Liver (tissue), 9 donors: ENCODE results near the gene TGM5. TPM values are rescaled to one million over a fixed set of nuclear protein-coding genes. Genes with fewer than 3 reads are reported as not detected.

Experiments
- DNase-seq: peaks from one replicate; pipeline ENCODE4 v3.0.0-alpha.2; 2017; ENCODE audit warnings: low spot score
- H3K27ac ChIP-seq, 2 donors: one replicate each; pipeline ENCODE4 v1.7.0; 2013; ENCODE audit warnings: inconsistent platforms in 2 of 2, low read length in 2 of 2, control low read depth in 1 of 2, low read depth in 1 of 2, mild to moderate bottlenecking in 1 of 2
- H3K27me3 ChIP-seq, 4 donors: one replicate each; pipeline versions ENCODE4 v1.6.1 to v1.7.0; 2013; ENCODE audit warnings: low read length in 3 of 4, inconsistent platforms in 1 of 4, mild to moderate bottlenecking in 1 of 4, moderate library complexity in 1 of 4; ENCODE audit not compliant: control insufficient read depth in 4 of 4, insufficient read depth in 4 of 4
- H3K36me3 ChIP-seq, 4 donors: one replicate each; pipeline versions ENCODE4 v1.6.1 to v1.7.0; 2013; ENCODE audit warnings: low read length in 3 of 4, mild to moderate bottlenecking in 3 of 4, low read depth in 1 of 4, moderate library complexity in 1 of 4; ENCODE audit not compliant: control insufficient read depth in 4 of 4, insufficient read depth in 3 of 4
- H3K4me1 ChIP-seq, 4 donors: one replicate each; pipeline versions ENCODE4 v1.6.1 to v1.7.0; 2013; ENCODE audit warnings: low read length in 3 of 4, mild to moderate bottlenecking in 3 of 4, moderate library complexity in 1 of 4; ENCODE audit not compliant: control insufficient read depth in 4 of 4, insufficient read depth in 4 of 4
- H3K4me3 ChIP-seq, 3 donors: one replicate each; pipeline versions ENCODE4 v1.6.1 to v1.7.0; 2013; ENCODE audit warnings: low read length in 3 of 3, control low read depth in 1 of 3, low read depth in 1 of 3, mild to moderate bottlenecking in 1 of 3
- H3K9ac ChIP-seq, 2 donors: one replicate each; pipeline ENCODE4 v1.7.0; 2013; ENCODE audit warnings: low read length in 2 of 2, mild to moderate bottlenecking in 2 of 2, moderate library complexity in 2 of 2, control low read depth in 1 of 2, low read depth in 1 of 2
- H3K9me3 ChIP-seq, 4 donors: one replicate each; pipeline versions ENCODE4 v1.6.1 to v1.7.0; 2013; ENCODE audit warnings: low read length in 3 of 4; ENCODE audit not compliant: control insufficient read depth in 4 of 4
- ATF3 ChIP-seq: IDR thresholded peaks from 2 replicates; pipeline ENCODE4 v1.6.1; 2016; ENCODE audit warnings: antibody characterized with exemption
- EGR1 ChIP-seq, 2 donors: IDR thresholded peaks; 2 replicates each; pipeline ENCODE4 v1.6.1; 2016 to 2018; ENCODE audit warnings: antibody characterized with exemption in 2 of 2, low read depth in 2 of 2
- FOXA1 ChIP-seq: IDR thresholded peaks from 2 replicates; pipeline ENCODE4 v1.6.1; 2016; ENCODE audit warnings: antibody characterized with exemption
- FOXA2 ChIP-seq: IDR thresholded peaks from 2 replicates; pipeline ENCODE4 v1.6.1; 2016; ENCODE audit warnings: antibody characterized with exemption
- GABPA ChIP-seq, 2 donors: IDR thresholded peaks in 1 of 2; conservative IDR thresholded peaks in 1 of 2; 2 replicates each; pipeline ENCODE4 v1.6.1; 2016; ENCODE audit warnings: antibody characterized with exemption in 2 of 2, mild to moderate bottlenecking in 1 of 2, moderate library complexity in 1 of 2
- HNF4A ChIP-seq, 2 donors: conservative IDR thresholded peaks; 2 replicates each; pipeline ENCODE4 v1.6.1; 2016; ENCODE audit warnings: antibody characterized with exemption in 2 of 2, mild to moderate bottlenecking in 2 of 2
- HNF4G ChIP-seq: IDR thresholded peaks from 2 replicates; pipeline ENCODE4 v1.6.1; 2016; ENCODE audit warnings: antibody characterized with exemption
- JUND ChIP-seq, 2 donors: IDR thresholded peaks; 2 replicates each; pipeline ENCODE4 v1.6.1; 2016; ENCODE audit warnings: antibody characterized with exemption in 2 of 2
- NR2F2 ChIP-seq: IDR thresholded peaks from 2 replicates; pipeline ENCODE4 v1.6.1; 2016; ENCODE audit warnings: antibody characterized with exemption
- RAD21 ChIP-seq, 2 donors: IDR thresholded peaks; 2 replicates each; pipeline ENCODE4 v1.6.1; 2016; ENCODE audit warnings: antibody characterized with exemption in 2 of 2, mild to moderate bottlenecking in 2 of 2
- REST ChIP-seq: IDR thresholded peaks from 2 replicates; pipeline ENCODE4 v1.6.1; 2016; ENCODE audit warnings: antibody characterized with exemption, mild to moderate bottlenecking
- RXRA ChIP-seq, 2 donors: IDR thresholded peaks; 2 replicates each; pipeline ENCODE4 v1.6.1; 2017 to 2018; ENCODE audit warnings: antibody characterized with exemption in 2 of 2, mild to moderate bottlenecking in 1 of 2
- SP1 ChIP-seq: IDR thresholded peaks from 2 replicates; pipeline ENCODE4 v1.6.1; 2018; ENCODE audit warnings: antibody characterized with exemption, mild to moderate bottlenecking
- TAF1 ChIP-seq: conservative IDR thresholded peaks from 2 replicates; pipeline ENCODE4 v1.6.1; 2016; ENCODE audit warnings: antibody characterized with exemption, mild to moderate bottlenecking
- YY1 ChIP-seq: IDR thresholded peaks from 2 replicates; pipeline ENCODE4 v1.6.1; 2016; ENCODE audit warnings: antibody characterized with exemption, mild to moderate bottlenecking
- ZBTB33 ChIP-seq: IDR thresholded peaks from 2 replicates; pipeline ENCODE4 v1.6.1; 2016; ENCODE audit warnings: antibody characterized with exemption
- whole genome bisulfite sequencing: extraction: QIAGEN DNeasy Blood & Tissue Kit; methylation state at CpG from one replicate; pipeline ENCODE4 v1.1.7; 2013; 5-methylcytosine and 5-hydroxymethylcytosine counted together
- polyA plus RNA-seq, 2 donors: library from polyadenylated mRNA; stranded (reverse) in 1 of 2; unstranded in 1 of 2; fragments of 200-250 nt in 1 of 2; fragments of >200 nt in 1 of 2; fragmentation: Nextera tagmentation in 1 of 2; extraction: Ambion mirVana in 1 of 2; gene quantifications; one replicate each; pipeline versions ENCODE4 v1.2.1 to v1.2.3, GENCODE V29; 2013 to 2015
- total RNA-seq, 2 donors: library from RNA; depleted of rRNA; stranded (reverse); fragments of >200 nt; gene quantifications; one replicate each; pipeline ENCODE4 v1.2.3, GENCODE V29; 2014
- TF ChIP-seq, protein P1 (sequence below): IDR thresholded peaks from 2 replicates; pipeline ENCODE4 v1.6.1; 2016; ENCODE audit warnings: antibody characterized with exemption
- TF ChIP-seq, protein P2 (sequence below): fragments of 150-350 bp; IDR thresholded peaks from 2 replicates; pipeline ENCODE4 v1.5.1; 2017; ENCODE audit warnings: improper control_type of control experiment, low read depth, low read length; ENCODE audit not compliant: missing input control
- donor health status: healthy.
- donor health status: healthy.
- donor health status: healthy.
- donor health status: healthy.
- donor health status: healthy.

The TGM5 gene
- total and polyA plus RNA-seq, 4 donors: not detected

DNA sequence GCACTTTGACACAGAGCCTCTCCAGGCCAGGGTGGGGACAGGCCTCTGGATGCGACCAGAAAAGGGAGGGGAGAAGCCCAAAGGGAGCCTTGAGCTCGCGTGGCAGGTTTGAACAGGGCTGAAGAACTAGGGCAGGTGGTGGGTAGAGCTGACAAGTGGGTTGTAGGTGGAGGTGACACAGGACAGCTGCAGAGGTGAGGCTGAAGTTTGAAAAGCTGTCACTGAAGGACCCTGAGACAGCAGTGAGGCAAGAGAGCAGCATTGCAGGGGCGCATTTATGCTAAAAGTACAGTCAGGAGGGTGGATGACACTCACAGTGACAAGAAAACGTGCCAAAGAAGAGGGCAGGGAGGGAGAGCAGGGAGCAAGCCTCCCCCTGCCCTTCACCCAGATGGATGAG is 24.1 kb downstream of the TGM5 start:
- no peak for DNase-seq
- no peaks in the 10 kb centered on the region for H3K4me1 ChIP-seq
- H3K27me3 ChIP-seq: peaks cover 0 to 3% (median 0%) of the 10 kb centered on the region in 4 donors
- WGBS: 74% methylated on average over 5 of the region's 5 CpGs
- H3K9ac ChIP-seq: no peak overlapping the region
- H3K36me3 ChIP-seq: no peaks in the 10 kb centered on the region
- H3K9me3 ChIP-seq: no peaks in the 10 kb centered on the region
- H3K27ac ChIP-seq: no peak overlapping the region
- H3K4me3 ChIP-seq: no peak overlapping the region
- no peak for TF ChIP-seq SP1
- no peak for TF ChIP-seq NR2F2
- TF ChIP-seq, protein P1, sequence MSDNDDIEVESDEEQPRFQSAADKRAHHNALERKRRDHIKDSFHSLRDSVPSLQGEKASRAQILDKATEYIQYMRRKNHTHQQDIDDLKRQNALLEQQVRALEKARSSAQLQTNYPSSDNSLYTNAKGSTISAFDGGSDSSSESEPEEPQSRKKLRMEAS: no peak
- no peak for TF ChIP-seq YY1
- TF ChIP-seq HNF4G: no peak
- TF ChIP-seq RXRA (IDR thresholded peaks at IDR 0.05): no peak
- no peak for TF ChIP-seq REST

GRCh38 chr15:43241100-43241499 is 25.6 kb downstream of the TGM5 start:
- Histone ChIP-seq H3K27me3 (peaks cover 0 to 3% (median 0%) of the 10 kb centered on the region in 4 donors), H3K36me3 (no peaks in the 10 kb centered on the region), H3K27ac (no peak overlapping the region), H3K9ac (no peak overlapping the region), H3K4me3 (no peak overlapping the region), H3K4me1 (no peaks in the 10 kb centered on the region), H3K9me3 (no peaks in the 10 kb centered on the region)
- TF ChIP-seq RAD21 (IDR thresholded peaks at IDR 0.05) (no peak), HNF4A (conservative IDR thresholded peaks at IDR 0.05) (no peak), JUND (IDR thresholded peaks at IDR 0.05) (no peak), FOXA1 (no peak), SP1 (no peak), NR2F2 (no peak), ZBTB33 (no peak), TAF1 (no peak), HNF4G (no peak), EGR1 (IDR thresholded peaks at IDR 0.05; ENCODE audit: low read depth in 2 of 2) (no peak), YY1 (no peak), REST (no peak), ATF3 (no peak), GABPA (IDR thresholded peaks at IDR 0.05 in 1 of 2, conservative IDR thresholded peaks at IDR 0.05 in 1 of 2) (no peak), FOXA2 (no peak)
- TF ChIP-seq, protein P1: no peak
- TF ChIP-seq, protein P2, sequence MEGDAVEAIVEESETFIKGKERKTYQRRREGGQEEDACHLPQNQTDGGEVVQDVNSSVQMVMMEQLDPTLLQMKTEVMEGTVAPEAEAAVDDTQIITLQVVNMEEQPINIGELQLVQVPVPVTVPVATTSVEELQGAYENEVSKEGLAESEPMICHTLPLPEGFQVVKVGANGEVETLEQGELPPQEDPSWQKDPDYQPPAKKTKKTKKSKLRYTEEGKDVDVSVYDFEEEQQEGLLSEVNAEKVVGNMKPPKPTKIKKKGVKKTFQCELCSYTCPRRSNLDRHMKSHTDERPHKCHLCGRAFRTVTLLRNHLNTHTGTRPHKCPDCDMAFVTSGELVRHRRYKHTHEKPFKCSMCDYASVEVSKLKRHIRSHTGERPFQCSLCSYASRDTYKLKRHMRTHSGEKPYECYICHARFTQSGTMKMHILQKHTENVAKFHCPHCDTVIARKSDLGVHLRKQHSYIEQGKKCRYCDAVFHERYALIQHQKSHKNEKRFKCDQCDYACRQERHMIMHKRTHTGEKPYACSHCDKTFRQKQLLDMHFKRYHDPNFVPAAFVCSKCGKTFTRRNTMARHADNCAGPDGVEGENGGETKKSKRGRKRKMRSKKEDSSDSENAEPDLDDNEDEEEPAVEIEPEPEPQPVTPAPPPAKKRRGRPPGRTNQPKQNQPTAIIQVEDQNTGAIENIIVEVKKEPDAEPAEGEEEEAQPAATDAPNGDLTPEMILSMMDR: no peak
- DNase-seq: no peak
- WGBS: 79% methylated on average over 1 of the region's 1 CpG
